ENCODE results near the gene PMVK. TPM values are rescaled to one million over a fixed set of nuclear protein-coding genes. Genes with fewer than 3 reads are reported as not detected.
A peak's percentile ranks its signal among the peaks of the same experiment; 100 is the strongest.
"Not testable (repeated sequence)": the region's sequence is repeated elsewhere in the genome, so short reads cannot be mapped to it uniquely, and the experiment has no call there.

Gene PMVK
- total and polyA plus RNA-seq, 7 donors, result 17.0 to 35.6 (median 24.1) TPM

DNA sequence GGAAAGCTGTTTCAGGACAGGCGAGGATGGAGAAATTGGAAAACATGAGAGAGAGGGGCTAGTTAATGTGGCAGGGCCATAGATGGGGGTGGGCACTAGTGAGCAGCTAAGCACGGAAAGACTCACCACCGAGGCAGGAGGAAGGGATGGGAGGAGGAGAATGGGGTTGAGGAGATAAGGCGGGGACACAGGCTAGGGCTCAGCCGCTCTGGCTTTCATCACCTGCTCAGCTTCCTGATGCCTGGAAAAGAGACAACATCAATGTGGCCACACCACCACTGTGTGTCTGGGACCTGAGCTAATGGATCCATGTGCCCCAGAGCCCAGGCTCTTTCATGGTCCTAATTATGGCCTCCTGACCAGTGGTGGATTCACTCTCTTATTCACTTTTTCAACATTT, 27.6 kb downstream of the PMVK start:
- TF ChIP-seq CTCF (IDR thresholded peaks at IDR 0.05), result no peak
- no peak for DNase-seq
- intact Hi-C loops (cut with DNase I), result no loop called here
- Histone ChIP-seq H3K4me3 (no peak overlapping the region), H3K4me1 (no peaks in the 10 kb centered on the region), H3K27ac (no peak overlapping the region), H3K36me3 (ENCODE audit: insufficient read depth in 1 of 2, low read depth in 1 of 2) (no peaks in the 10 kb centered on the region), H3K9me3 (no peaks in the 10 kb centered on the region), H3K27me3 (ENCODE audit: insufficient read depth in 3 of 3, low read length in 2 of 3) (no peaks in the 10 kb centered on the region)
- no peak for ATAC-seq
- WGBS, 3 donors, result 86 to 90% (median 89%) methylated on average over 5 of the region's 5 CpGs

DNA sequence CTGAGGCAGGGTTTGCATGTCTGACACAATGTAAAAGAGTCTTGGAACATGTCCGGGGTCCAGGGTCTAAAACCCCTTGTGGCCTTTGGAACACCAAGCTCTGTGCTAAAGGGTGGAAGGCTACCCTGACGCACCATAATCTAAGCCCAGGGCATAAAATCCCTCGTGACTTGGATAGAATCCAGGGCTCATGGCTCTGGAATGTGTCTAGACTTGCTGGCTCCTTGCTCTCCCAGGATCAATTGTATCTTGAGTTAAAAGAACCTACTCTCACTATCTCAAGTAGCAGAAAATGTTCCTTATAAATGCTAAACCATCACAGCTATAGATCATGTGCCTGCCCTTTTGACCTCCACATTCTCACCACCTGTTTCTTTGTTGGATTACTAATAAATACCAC, 28.4 kb downstream of the PMVK start:
- intact Hi-C loops (cut with DNase I); ATAC-seq: not testable (repeated sequence)
- WGBS, 3 donors, result 54 to 66% (median 58%) methylated on average over 3 of the region's 3 CpGs

DNA sequence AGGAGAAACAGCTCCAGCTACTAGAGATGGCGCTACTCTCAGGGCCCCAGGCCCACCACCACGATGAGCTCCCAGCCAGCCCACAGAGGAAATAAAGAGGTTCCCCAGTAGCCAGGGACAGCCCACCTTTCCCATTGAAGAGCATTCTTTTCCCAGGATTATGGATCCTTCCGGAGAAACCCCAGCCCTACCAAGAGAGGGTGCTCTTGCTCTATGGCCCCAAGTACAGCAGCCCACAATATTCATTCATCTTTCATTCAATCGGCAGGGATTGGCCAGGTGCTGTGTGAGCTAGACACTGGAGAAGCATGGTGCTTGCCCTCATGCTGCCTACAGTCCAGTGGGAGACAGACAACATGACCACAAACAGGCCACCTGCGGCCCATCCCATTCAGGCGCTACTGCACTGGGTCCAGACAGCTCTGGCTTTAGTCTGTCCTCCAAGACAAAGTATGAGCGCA, 29.9 kb downstream of the PMVK start:
- Histone ChIP-seq H3K36me3 (ENCODE audit: insufficient read depth in 1 of 2, low read depth in 1 of 2) (no peaks in the 10 kb centered on the region), H3K9me3 (no peaks in the 10 kb centered on the region), H3K4me1 (no peaks in the 10 kb centered on the region), H3K27me3 (ENCODE audit: insufficient read depth in 3 of 3, low read length in 2 of 3) (no peaks in the 10 kb centered on the region), H3K4me3 (no peak overlapping the region), H3K27ac (no peak overlapping the region)
- TF ChIP-seq CTCF (IDR thresholded peaks at IDR 0.05), result peak; percentile 47
- 76 to 78% (median 77%) methylated on average over 7 of the region's 7 CpGs for WGBS, 3 donors
- ATAC-seq (peak; percentile 56 to 83 (median 70)), DNase-seq (no peak)
- intact Hi-C loops (cut with DNase I), result no loop called here

More for the DNA sequence above, 28.4 kb downstream of the PMVK start:
- DNase-seq; H3K4me1 ChIP-seq; H3K9me3 ChIP-seq; H3K27me3 ChIP-seq (ENCODE audit: insufficient read depth in 3 of 3, low read length in 2 of 3); H3K27ac ChIP-seq; H3K4me3 ChIP-seq; H3K36me3 ChIP-seq (ENCODE audit: insufficient read depth in 1 of 2, low read depth in 1 of 2): not testable (repeated sequence)

- intact Hi-C loops (cut with DNase I), result no loop called here
These were observed 33.5 kb downstream of the PMVK start for GRCh38 chr1:154902938-154903566.

DNA sequence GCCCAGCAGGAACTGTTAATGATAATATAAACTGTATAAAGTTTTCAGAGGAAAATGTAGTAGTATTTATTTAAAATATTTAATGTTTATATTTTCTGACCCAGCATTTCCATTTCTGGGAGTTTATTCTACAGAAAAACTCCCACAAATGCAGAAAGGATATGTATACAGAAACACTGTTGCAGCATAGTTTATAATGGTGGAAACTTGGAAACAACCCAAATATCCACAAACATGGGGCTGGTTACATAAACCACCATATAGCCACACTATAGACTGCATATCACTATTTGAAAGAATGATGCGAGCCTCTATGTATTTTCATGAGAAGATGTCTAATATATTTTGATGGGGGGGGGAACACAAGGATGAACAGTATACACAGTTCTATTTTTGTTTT, 34.9 kb downstream of the PMVK start:
- DNase-seq, result no peak
- intact Hi-C loops (cut with DNase I), result no loop called here
- Histone ChIP-seq H3K36me3 (ENCODE audit: insufficient read depth in 1 of 2, low read depth in 1 of 2) (no peaks in the 10 kb centered on the region), H3K4me3 (no peak overlapping the region), H3K9me3 (no peaks in the 10 kb centered on the region), H3K27me3 (ENCODE audit: insufficient read depth in 3 of 3, low read length in 2 of 3) (no peaks in the 10 kb centered on the region), H3K4me1 (no peaks in the 10 kb centered on the region), H3K27ac (no peak overlapping the region)
- TF ChIP-seq CTCF (IDR thresholded peaks at IDR 0.05), result no peak
- 46 to 97% (median 86%) methylated on average over 1 of the region's 1 CpG for WGBS, 3 donors
- ATAC-seq, result no peak

More at GRCh38 chr1:154902938-154903566, 33.5 kb downstream of the PMVK start:
- TF ChIP-seq CTCF (IDR thresholded peaks at IDR 0.05), result no peak
- no peak overlapping the region for H3K27ac ChIP-seq
- ATAC-seq, result no peak
- no peaks in the 10 kb centered on the region for H3K4me1 ChIP-seq
- WGBS, 3 donors, result 30 to 61% (median 57%) methylated on average over 3 of the region's 3 CpGs
- no peaks in the 10 kb centered on the region for H3K27me3 ChIP-seq (ENCODE audit: insufficient read depth in 3 of 3, low read length in 2 of 3)
- no peak overlapping the region for H3K4me3 ChIP-seq
- no peaks in the 10 kb centered on the region for H3K36me3 ChIP-seq (ENCODE audit: insufficient read depth in 1 of 2, low read depth in 1 of 2)
- no peak for DNase-seq
- H3K9me3 ChIP-seq, result no peaks in the 10 kb centered on the region

Measured in psoas muscle (tissue), 8 donors.